HL-60 (cell line): ENCODE measurements around the gene ARX.

ENCODE experiments used
- DNase-seq, 2 experiments: peaks; one replicate each; pipeline ENCODE4 v3.0.0-alpha.2; 2010 to 2020; ENCODE audit warnings: low read depth in 1 of 2, low spot score in 1 of 2
- H3K27ac ChIP-seq: fragments of 250-450 bp; sonication (Bioruptor Pico); replicated peaks from 2 replicates; pipeline ENCODE4 v1.5.1; 2020; ENCODE audit warnings: mild to moderate bottlenecking, moderate library complexity
- H3K27me3 ChIP-seq: fragments of 250-450 bp; sonication (Bioruptor Pico); 2 replicates; pipeline ENCODE4 v1.5.1; 2021; ENCODE audit warnings: mild to moderate bottlenecking, moderate library complexity; ENCODE audit not compliant: insufficient read depth, poor library complexity, severe bottlenecking
- H3K4me3 ChIP-seq: replicated peaks from 2 replicates; pipeline ENCODE4 v1.5.1; 2011; ENCODE audit warnings: mild to moderate bottlenecking, control low read depth, low read length; ENCODE audit not compliant: insufficient read depth
- CTCF ChIP-seq: IDR thresholded peaks from one replicate; pipeline ENCODE4 v1.5.1; 2011; ENCODE audit warnings: low read length, control low read depth, inconsistent platforms; ENCODE audit not compliant: insufficient read depth
- GABPA ChIP-seq: IDR thresholded peaks from 2 replicates; pipeline ENCODE4 v1.6.1; 2012; ENCODE audit warnings: low read depth
- POLR2AphosphoS5 ChIP-seq: IDR thresholded peaks from 2 replicates; pipeline ENCODE4 v1.6.1; 2012; ENCODE audit warnings: low read depth
- REST ChIP-seq: IDR thresholded peaks from 2 replicates; pipeline ENCODE4 v1.6.1; 2012; ENCODE audit warnings: low read depth; ENCODE audit not compliant: insufficient replicate concordance
- SPI1 ChIP-seq: IDR thresholded peaks from 2 replicates; pipeline ENCODE4 v1.6.1; 2012; ENCODE audit warnings: low read depth, mild to moderate bottlenecking, borderline replicate concordance

The ARX gene

GRCh38 chrX:24983931-24984330 is 31.8 kb downstream of the ARX start:
- H3K27me3 ChIP-seq = no peaks in the 10 kb centered on the region
- no peak for DNase-seq
- TF ChIP-seq GABPA (no peak), CTCF (no peak), REST (no peak), SPI1 (no peak), POLR2AphosphoS5 (no peak)
- no peak overlapping the region for H3K4me3 ChIP-seq
- H3K27ac ChIP-seq = no peak overlapping the region

- no peak overlapping the region for H3K4me3 ChIP-seq
- H3K27ac ChIP-seq = no peak overlapping the region
- TF ChIP-seq REST = no peak
- TF ChIP-seq SPI1 = no peak
- no peak for TF ChIP-seq GABPA
- TF ChIP-seq CTCF = no peak
- TF ChIP-seq POLR2AphosphoS5 = no peak
- DNase-seq = no peak
- H3K27me3 ChIP-seq = no peaks in the 10 kb centered on the region
These were observed 33.3 kb downstream of the ARX start for GRCh38 chrX:24982306-24982965.

DNA sequence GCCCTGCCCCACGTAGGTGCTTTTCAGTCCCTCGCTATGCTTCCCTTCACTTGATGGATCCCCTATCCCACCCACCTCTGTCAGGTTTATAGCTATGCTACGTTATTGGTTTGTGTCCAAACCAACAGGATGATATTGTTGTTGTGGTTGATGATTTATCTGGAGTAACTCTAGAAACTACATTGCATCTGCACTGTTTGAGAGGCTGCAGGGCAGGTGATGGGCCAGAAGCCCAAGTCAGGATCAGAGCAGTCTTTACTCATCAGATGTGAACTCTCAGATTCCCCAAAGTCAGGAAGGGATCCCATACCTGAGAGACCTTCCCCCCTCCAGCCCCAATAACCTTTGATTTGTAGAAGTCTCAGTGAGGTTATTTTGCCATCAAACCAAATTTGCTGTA is 34.7 kb downstream of the ARX start:
- no peaks in the 10 kb centered on the region for H3K27me3 ChIP-seq
- H3K4me3 ChIP-seq = no peak overlapping the region
- no peak for TF ChIP-seq CTCF
- no peak for TF ChIP-seq GABPA
- TF ChIP-seq REST = no peak
- no peak for TF ChIP-seq SPI1
- no peak for TF ChIP-seq POLR2AphosphoS5
- H3K27ac ChIP-seq = no peak overlapping the region
- no peak for DNase-seq
